ENCODE measurements around the gene OR4D2.

The OR4D2 gene

GRCh38 chr17:58210922-58211321 is 44.1 kb downstream of the OR4D2 start:
- no peak for DNase-seq (ENCODE audit: low read depth)

GRCh38 chr17:58215685-58216084 is 48.9 kb downstream of the OR4D2 start:
- DNase-seq (ENCODE audit: low read depth): no peak

GRCh38 chr17:58217766-58218165 is 51.0 kb downstream of the OR4D2 start:
- DNase-seq (ENCODE audit: low read depth): no peak

DNA sequence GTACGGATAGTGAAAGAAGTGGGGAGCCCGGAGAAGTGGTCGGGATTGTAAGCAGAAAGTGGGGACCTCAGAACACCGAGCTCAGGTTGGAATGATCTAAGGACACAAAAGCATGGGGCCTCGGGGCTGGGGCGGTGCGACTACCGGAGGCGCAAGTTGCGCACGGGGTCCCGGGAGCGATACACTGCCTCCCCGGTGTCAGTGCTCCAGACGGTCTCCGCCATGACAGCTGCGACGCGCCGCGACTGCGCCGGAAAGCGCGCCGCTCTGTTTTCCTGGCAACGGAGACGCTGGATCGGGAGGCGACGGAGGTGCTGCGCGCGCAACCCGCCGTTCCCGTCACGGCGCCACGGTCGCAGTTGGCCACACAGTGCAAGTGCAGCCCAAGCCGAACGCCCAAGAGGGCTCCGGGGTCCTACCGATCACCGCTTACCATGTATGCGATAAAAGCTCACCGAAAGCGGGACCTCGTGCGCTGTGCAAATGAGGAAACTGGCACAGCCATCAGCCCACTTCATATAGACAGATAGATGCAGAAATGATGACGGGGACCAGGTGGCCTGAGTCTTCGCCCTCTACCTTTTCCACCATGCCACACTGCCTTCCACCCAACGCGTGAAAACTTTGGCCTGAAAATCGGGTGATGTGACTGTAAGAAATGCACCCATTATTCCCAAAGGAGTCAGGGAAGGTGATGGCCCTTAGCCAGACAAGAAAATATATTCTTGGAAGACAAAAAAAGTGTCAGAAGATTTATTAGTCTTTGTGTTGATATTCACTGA is 52.4 kb downstream of the OR4D2 start, which contains the start of gene MKS1:
Gene MKS1 (minus strand): TSS at position 249 of the 782 bp plus-strand sequence. CDS start 25 bp downstream, at position 224.
- DNase-seq (ENCODE audit: low read depth): peak; percentile 93

DNA sequence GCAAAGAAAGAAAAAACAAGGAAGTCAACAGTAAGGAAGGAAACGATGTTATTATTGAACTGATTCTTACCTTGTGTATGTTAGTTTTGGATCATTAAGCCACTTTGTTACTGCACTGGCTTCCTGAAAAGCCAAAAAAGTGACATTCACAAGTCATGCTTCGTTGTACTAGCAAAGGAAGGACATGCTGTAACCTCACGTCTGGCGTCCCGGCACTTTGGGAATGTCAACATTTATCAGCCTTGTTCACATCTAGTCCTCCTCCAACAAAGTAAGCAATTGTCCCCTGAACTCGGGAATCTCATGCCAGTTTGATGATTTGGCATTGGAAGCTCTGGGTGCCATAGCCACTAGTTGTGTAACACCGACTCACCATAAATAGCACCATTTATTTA is 53.0 kb downstream of the OR4D2 start:
- no peak for DNase-seq (ENCODE audit: low read depth)
